Thyroid gland (tissue), 4 donors: ENCODE data around the gene GNAQ.

ENCODE experiments used
- CTCF ChIP-seq, 6 experiments: fragments of 200-600 bp in 3 of 6; fragments of 450-650 bp in 3 of 6; sonication (generic) in 3 of 6; IDR thresholded peaks; one replicate each; pipeline ENCODE4 v1.5.1; 2016 to 2019; ENCODE audit warnings: antibody characterized with exemption in 6 of 6, mild to moderate bottlenecking in 2 of 6, inconsistent platforms in 1 of 6, moderate library complexity in 1 of 6
- POLR2A ChIP-seq, 2 donors: fragments of 450-650 bp; IDR thresholded peaks; one replicate each; pipeline ENCODE4 v1.6.1; 2017; ENCODE audit warnings: antibody characterized with exemption in 2 of 2, mild to moderate bottlenecking in 2 of 2, moderate library complexity in 1 of 2

- TF ChIP-seq CTCF (IDR thresholded peaks at IDR 0.05) (peak; percentile 62 to 81 (median 80)), POLR2A (IDR thresholded peaks at IDR 0.05) (no peak)
These were observed 3.9 kb upstream of the GNAQ start for GRCh38 chr9:78035383-78035993.
